Adipocyte (in vitro differentiated cells): Measurements from ENCODE around the gene CCDC68.

Experiments used
- DNase-seq: peaks from one replicate; pipeline ENCODE4 v3.0.0-alpha.2; 2015; ENCODE audit warnings: low read depth
- H3K27me3 ChIP-seq: replicated peaks from 2 replicates; pipeline ENCODE4 v1.7.0; 2013; ENCODE audit warnings: mild to moderate bottlenecking, low read length, moderate library complexity; ENCODE audit not compliant: control insufficient read depth, insufficient read depth
- H3K36me3 ChIP-seq: 2 replicates; pipeline ENCODE4 v1.7.0; 2013; ENCODE audit warnings: low read length, mild to moderate bottlenecking, moderate library complexity; ENCODE audit not compliant: control insufficient read depth, insufficient read depth, severe bottlenecking
- H3K4me1 ChIP-seq: 2 replicates; pipeline ENCODE4 v1.7.0; 2013; ENCODE audit warnings: mild to moderate bottlenecking, low read length, moderate library complexity; ENCODE audit not compliant: control insufficient read depth, insufficient read depth
- H3K4me3 ChIP-seq: 2 replicates; pipeline ENCODE4 v1.7.0; 2013; ENCODE audit warnings: mild to moderate bottlenecking, low read length, moderate library complexity
- H3K9ac ChIP-seq: 2 replicates; pipeline ENCODE4 v1.7.0; 2013; ENCODE audit warnings: mild to moderate bottlenecking, low read length, moderate library complexity
- H3K9me3 ChIP-seq: 2 replicates; pipeline ENCODE4 v1.7.0; 2013; ENCODE audit warnings: mild to moderate bottlenecking, low read length, moderate library complexity; ENCODE audit not compliant: control insufficient read depth

CCDC68 gene, protein sequence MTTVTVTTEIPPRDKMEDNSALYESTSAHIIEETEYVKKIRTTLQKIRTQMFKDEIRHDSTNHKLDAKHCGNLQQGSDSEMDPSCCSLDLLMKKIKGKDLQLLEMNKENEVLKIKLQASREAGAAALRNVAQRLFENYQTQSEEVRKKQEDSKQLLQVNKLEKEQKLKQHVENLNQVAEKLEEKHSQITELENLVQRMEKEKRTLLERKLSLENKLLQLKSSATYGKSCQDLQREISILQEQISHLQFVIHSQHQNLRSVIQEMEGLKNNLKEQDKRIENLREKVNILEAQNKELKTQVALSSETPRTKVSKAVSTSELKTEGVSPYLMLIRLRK

DNA sequence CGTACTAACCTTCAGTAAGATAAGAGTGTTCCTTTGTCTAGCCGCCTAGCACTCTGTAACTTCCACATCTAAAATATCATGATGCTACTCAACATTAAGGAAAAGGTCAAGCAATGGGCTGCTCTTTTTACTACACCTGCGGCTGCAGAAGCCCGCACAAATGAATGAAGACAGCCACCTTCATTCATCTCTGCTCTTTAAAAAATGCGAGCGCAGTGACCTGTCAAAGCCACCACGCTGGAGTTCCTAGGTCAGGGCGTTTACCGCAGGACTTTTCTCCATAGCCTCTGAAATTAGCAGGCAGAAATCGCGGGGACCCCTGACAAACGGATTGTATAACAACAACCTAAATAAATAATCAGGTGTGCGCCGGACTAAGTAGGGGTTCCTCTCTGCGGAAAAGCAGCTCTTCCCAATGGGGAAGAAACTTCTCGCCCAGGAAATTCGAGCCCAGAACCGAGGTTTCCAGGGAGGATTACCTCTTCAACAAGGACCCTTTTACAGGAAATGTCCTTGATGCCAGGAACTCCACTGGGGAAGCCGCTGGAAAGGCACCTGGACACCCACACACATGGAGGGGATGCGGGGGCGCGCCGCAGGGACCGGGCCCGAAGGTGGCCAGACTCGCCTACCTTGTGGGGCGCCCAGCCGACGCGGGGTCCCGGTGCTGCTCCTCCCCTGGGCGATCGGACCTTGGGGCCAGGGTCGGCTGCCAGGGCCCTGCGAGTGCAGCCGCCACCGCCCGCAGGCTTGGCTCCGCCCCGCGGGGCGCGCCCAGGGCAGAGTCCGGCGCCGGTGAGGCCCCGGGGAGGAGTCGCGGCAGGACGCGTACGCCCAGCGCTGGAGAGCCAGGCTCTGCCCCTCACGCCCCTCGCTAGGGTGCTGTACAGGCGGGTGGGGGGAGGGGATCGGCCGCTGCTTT is at the start of gene CCDC68:
Gene CCDC68 (minus strand): TSS at position 758 of the 922 bp plus-strand sequence. CDS start 16,670 bp downstream, outside the sequence.
- DNase-seq: no peak
- peak within 1 kb of the TSS; percentile 72 for H3K4me3 ChIP-seq

DNA sequence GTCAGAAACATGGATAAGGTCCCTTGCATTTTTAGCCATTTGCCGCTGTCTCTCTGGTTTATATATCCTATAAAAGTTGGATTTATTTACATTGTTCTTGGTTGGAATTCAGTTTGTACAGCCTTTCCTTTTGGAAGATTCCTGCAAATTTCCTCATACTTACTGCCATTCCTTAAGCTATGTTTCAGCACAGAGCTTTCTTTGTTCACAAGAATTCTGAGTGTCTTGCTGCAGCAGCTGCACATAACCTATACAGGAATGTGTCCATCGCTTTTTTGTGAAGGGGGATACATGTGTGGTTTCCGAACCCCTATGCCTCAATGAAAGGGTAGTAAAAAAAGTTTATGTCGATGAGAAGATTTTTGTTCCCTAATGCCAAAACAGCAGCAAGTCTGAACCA is 48.3 kb upstream of the CCDC68 start:
- peak; percentile 28 for DNase-seq
- Histone ChIP-seq H3K4me3 (no peak overlapping the region), H3K9ac (no peak overlapping the region), H3K9me3 (no peaks in the 10 kb centered on the region), H3K27me3 (peaks cover 12% of the 10 kb centered on the region), H3K36me3 (no peaks in the 10 kb centered on the region), H3K4me1 (no peaks in the 10 kb centered on the region)

More for the DNA sequence above, at the start of gene CCDC68:
- Histone ChIP-seq H3K27me3 (no peaks in the 10 kb centered on the region), H3K9ac (peak within 1 kb of the TSS; percentile 33), H3K36me3 (no peaks in the 10 kb centered on the region), H3K4me1 (peaks cover 11% of the 10 kb centered on the region), H3K9me3 (no peaks in the 10 kb centered on the region)

DNA sequence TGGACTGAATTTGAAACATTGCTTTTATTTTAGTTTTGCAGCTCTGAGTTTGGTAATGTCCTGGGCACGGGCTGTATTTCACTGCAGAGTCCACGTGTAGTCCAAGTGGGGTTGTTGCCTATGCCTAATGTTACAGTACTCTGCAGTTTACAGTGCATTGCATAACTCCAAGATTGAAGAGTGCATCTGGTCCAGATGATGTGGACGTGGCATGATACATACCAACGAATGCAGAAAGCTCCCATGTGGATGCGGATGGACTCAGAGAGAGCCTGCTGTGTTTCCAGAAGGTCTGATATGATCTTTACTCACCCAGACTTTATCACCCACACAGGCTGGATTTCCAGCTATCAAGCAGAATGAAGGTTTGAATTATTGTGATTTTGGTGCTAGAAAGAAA is 44.4 kb upstream of the CCDC68 start:
- H3K4me1 ChIP-seq: no peaks in the 10 kb centered on the region
- peak; percentile 46 for DNase-seq
- H3K36me3 ChIP-seq: no peaks in the 10 kb centered on the region
- H3K9me3 ChIP-seq: no peaks in the 10 kb centered on the region
- H3K9ac ChIP-seq: no peak overlapping the region
- H3K4me3 ChIP-seq: no peak overlapping the region
- H3K27me3 ChIP-seq: peaks cover 8% of the 10 kb centered on the region

DNA sequence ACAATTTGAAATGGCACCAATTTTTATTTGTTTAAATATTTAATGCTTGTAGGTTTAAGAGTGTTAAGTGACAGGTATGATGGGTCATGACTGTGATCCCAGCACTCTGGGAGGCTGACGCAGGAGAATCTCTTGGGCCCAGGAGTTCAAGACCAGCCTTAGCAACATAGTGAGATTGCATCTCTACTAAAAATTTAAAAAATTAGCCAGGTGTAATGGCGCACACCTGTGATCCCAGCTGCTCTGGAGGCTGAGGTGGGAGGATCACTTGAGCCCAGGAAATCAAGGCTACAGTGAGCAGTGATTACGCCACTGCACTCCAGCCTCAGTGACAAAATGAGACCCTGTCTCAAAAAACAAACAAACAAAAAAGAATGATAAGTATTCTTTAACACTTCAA is 43.0 kb upstream of the CCDC68 start:
- Histone ChIP-seq H3K36me3 (no peaks in the 10 kb centered on the region), H3K4me1 (no peaks in the 10 kb centered on the region), H3K9me3 (no peaks in the 10 kb centered on the region), H3K9ac (no peak overlapping the region), H3K4me3 (no peak overlapping the region), H3K27me3 (peaks cover 5% of the 10 kb centered on the region)
- no peak for DNase-seq

DNA sequence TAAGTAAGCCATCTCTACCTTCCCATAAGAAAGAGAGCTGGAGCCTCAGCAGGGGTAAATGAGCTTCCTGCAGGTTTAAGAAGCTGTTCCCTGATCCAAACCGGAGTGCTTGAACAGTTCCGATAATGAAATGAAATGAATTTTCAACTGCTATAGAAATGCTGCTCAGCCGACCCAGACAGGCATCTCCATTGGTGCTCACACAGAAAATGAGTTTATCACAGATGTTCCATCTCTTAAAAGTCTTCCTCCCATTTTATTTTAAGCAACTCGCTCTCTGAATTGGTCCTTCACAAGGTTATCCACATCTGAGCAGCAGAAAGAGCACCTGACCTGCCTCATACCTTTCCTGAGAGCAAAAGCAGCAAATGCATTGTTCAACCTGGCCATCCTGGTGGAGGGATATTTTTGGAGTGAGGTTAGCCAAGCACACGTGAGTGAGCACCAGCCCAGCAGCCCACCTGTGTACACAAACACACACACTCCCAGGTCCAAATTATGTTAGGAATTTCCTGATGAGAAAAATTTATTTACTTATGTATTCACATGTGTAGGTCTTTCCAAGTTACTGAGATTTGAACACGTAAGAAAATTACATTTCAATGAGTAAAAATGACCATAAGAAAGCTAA is 42.2 kb upstream of the CCDC68 start:
- H3K9me3 ChIP-seq: no peaks in the 10 kb centered on the region
- no peak overlapping the region for H3K9ac ChIP-seq
- no peaks in the 10 kb centered on the region for H3K4me1 ChIP-seq
- H3K36me3 ChIP-seq: no peaks in the 10 kb centered on the region
- H3K4me3 ChIP-seq: no peak overlapping the region
- no peak for DNase-seq
- H3K27me3 ChIP-seq: peaks cover 5% of the 10 kb centered on the region

DNA sequence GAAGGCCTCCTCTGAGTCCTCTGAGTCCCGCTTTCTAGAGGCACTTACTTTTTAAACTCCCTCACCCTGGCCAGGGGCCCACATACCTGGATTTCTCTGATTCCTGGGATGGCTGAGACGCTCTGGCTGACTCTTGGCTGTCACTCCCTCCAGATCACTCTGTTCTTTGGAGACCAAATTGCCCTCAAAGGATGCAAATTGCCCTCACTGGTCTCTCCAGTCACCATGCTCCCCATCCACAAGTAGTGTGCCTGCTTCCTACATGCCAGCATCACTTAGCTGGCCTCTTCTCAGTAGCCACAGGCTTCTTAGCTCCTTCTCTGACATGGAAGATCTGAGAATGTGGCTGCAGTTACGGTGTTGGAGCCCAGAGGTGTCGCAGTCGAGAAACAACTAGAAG is 41.3 kb upstream of the CCDC68 start:
- H3K9ac ChIP-seq: no peak overlapping the region
- H3K9me3 ChIP-seq: no peaks in the 10 kb centered on the region
- H3K27me3 ChIP-seq: no peaks in the 10 kb centered on the region
- no peaks in the 10 kb centered on the region for H3K36me3 ChIP-seq
- no peak overlapping the region for H3K4me3 ChIP-seq
- H3K4me1 ChIP-seq: no peaks in the 10 kb centered on the region
- no peak for DNase-seq

DNA sequence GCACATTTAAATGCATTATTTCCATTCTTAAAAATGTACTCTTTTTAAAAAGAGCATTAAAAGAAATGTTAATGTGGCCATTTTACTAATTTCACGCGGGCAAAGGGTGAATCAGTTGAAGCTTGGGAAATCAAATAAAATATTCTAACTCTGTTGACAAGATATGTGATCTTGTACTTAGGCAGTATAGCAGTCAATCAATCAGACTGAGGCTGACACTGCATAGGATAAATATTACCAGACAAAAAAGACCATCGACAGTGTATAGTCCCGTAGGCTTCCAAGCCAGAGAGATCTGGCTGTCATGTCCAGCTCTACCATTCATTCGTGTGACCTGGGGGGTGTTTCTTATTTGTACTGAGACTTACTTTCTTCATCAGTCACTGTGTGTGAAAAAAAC is 39.8 kb upstream of the CCDC68 start:
- DNase-seq: no peak
- Histone ChIP-seq H3K4me3 (no peak overlapping the region), H3K36me3 (no peaks in the 10 kb centered on the region), H3K9ac (no peak overlapping the region), H3K9me3 (no peaks in the 10 kb centered on the region), H3K4me1 (no peaks in the 10 kb centered on the region), H3K27me3 (no peaks in the 10 kb centered on the region)

DNA sequence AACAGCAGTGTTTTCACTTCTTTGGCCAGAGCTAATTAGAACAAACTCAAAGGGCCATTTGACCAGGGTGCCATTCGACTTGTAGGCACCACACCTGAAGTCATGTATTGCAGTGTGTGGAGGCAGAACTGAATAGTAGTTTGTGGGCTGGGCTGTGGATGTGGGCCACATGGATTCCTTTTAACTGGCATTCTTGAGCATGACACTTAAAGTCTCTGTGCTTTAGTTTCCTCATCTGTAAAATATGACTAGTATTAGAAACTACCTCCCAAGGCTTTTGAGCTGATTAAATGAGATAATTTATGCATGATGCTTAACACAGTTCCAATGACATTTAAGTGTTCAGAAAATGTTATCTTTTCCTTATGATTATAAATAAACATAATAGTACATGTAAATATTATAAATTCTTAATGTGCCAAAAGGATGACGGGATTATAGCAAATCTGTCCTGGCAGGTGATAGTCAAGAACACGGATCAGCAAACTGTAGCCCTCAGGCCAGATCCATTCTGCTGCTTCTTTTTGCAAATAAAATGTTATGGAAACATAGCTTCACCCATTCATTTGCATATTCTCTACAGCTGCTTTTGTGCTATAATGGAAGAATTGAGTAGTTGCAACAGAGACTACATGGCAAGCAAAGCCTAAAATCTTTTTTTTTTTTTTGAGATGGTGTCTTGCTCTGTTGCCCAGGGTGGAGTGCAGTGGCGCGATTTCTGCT is 36.3 kb upstream of the CCDC68 start:
- Histone ChIP-seq H3K9me3 (no peaks in the 10 kb centered on the region), H3K27me3 (no peaks in the 10 kb centered on the region)

DNA sequence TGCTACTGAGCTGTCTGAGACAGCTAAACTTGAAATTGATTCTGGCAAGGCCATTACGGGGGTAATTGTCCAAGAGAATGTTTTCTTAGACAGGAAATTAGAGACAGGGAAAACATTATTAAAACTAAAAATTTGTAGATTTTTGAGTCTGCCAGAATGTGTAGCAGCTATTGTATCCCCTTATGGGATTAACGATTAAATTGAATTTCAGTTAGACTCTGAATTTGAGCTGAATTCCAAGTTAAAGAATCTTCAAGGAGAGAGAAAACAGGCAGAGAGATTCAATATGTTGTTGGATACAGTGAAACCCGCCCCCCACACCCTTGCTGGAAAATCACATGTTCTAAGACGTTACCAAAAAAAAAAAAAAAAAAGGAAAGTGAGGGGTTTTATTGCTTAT is 32.7 kb upstream of the CCDC68 start:
- Histone ChIP-seq H3K36me3 (no peaks in the 10 kb centered on the region), H3K4me1 (no peaks in the 10 kb centered on the region), H3K9ac (no peak overlapping the region), H3K27me3 (no peaks in the 10 kb centered on the region), H3K9me3 (no peaks in the 10 kb centered on the region), H3K4me3 (no peak overlapping the region)
- no peak for DNase-seq

More for the DNA sequence above, 36.3 kb upstream of the CCDC68 start:
- no peak for DNase-seq
- no peaks in the 10 kb centered on the region for H3K36me3 ChIP-seq
- no peak overlapping the region for H3K4me3 ChIP-seq
- H3K4me1 ChIP-seq: no peaks in the 10 kb centered on the region
- H3K9ac ChIP-seq: no peak overlapping the region

DNA sequence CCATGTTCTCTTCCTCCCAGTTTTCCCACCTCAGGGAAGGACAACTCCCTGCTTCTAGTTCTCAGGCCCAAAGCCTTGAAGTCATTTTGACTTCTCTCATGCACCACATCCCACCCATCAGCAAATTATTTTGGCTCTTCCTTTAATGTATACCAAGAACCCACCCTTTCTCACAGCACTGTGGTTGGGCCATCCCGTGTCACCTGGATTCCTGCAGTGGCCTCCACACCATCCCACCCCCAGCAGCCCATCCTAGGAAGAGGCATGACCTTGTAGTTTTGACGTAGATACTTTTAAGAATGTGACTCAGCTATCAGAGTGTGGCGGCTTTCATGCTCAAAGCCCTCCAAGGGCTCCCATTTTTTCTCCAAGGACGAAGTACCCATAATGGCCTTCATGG is 25.6 kb upstream of the CCDC68 start:
- no peak for DNase-seq
- Histone ChIP-seq H3K36me3 (no peaks in the 10 kb centered on the region), H3K4me1 (no peaks in the 10 kb centered on the region), H3K9ac (no peak overlapping the region), H3K9me3 (no peaks in the 10 kb centered on the region), H3K4me3 (no peak overlapping the region), H3K27me3 (no peaks in the 10 kb centered on the region)
